ENCODE results near the gene ELK4.

ELK4 gene, protein sequence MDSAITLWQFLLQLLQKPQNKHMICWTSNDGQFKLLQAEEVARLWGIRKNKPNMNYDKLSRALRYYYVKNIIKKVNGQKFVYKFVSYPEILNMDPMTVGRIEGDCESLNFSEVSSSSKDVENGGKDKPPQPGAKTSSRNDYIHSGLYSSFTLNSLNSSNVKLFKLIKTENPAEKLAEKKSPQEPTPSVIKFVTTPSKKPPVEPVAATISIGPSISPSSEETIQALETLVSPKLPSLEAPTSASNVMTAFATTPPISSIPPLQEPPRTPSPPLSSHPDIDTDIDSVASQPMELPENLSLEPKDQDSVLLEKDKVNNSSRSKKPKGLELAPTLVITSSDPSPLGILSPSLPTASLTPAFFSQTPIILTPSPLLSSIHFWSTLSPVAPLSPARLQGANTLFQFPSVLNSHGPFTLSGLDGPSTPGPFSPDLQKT

DNA sequence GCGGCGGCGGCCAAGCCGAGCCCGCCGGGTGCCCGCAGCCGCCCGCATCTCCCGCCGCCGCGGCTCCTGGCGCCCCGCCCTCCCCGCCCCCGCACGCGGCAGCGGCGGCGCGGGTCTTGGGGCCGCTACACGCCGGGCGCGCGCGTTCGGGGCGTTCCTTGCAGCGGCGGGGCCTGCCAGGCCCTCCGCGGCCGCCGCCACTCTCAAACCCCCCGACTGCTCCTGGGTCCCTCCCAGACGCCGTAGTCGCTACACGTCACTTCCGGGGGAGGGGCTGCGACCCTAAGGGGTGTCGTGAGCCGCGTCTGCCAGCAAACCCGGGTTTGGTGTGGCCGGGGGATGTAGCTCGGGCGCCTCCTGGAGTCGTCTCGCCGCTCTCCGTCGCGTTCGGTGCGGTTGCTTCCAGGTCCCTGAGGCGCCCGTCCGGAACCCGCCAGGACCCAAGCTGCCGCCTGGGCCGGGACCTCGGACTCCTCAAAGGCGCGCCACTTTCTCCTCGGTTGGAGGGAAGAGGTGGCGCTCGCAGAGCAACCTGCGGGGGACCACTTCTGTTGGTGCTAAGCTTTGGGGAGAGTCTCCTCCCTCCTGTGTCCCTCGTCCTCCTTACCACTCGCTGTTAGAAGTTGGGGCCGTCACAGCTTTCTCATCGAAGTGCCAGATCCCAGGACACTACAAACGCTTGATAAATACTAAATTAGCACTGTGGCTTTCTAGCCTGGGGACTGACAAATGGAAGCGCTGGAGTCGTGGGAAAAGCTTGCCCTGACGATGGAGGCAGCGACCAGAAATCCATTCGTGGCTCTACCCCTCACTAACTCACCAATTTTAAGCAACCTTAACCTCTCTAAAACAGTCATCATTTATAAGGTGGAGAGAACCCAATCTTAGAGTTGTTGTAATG is at the start of gene ELK4:
ELK4 (minus strand) TSS at position 244 of the 901 bp plus-strand sequence. CDS start 8,129 bp downstream, outside the sequence.
- DNase-seq: peak; percentile 99

DNA sequence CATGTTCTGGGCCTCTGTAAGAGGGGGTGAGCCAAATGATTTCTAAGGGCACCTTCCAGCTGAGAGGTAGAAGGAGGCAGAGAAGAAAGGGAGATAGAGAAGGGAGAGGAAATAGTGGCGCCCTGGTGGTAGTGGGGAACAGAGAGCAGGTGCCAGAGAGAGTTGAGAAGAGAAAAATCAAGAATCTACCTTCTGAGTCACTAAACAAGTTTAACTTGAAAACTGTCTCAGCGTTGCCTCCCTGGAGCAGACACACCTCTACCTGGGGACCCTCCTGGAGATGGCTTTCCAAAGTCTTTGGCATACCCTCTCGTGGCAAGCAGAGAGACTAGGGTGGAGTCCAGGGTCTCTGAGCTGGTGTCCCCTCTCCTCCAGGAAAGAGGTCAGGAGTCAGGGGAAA is 49.6 kb upstream of the ELK4 start:
- no peak for DNase-seq

DNA sequence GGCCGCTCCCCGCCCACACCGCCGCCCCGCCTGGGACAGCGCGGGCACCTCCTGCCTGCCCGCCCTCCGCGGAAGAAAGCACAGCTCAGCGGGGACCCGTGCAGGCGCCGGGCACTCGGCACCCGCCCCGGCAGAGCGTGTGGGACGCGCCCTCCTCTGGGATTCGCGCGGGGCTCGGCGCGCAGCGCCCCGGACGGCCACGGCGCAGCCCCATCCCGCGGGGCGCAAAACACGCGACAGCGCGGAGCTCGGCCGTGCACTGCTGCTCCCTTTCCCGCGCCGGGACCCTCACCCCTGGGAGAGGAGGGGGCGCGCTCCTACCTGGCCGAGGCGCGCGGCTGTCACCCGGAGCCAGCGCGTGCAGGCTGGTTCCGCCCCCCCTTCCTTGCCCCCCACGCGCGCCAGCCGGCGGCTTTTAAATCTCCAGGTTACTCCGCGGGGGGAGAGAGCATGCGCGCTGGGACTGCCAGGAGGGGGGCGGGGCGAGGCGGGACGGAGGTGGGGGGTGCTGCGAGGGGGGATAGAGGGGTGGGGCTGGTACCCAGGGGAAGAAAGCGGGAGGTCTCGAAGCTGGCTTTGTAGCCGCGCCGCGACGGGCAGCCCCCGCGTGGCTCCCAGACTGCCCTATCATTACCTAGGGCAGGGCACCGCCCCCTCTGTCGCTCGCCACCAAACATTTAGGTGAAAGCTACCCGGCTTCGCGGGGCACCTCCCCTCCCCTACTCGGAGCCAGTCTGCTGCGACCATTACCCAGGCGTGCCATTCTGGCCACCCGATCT is 48.5 kb upstream of the ELK4 start, which contains the start of gene SLC45A3:
SLC45A3 (minus strand) TSS at position 437 of the 779 bp plus-strand sequence. CDS start 15,853 bp downstream, outside the sequence.
- no peak for DNase-seq

DNA sequence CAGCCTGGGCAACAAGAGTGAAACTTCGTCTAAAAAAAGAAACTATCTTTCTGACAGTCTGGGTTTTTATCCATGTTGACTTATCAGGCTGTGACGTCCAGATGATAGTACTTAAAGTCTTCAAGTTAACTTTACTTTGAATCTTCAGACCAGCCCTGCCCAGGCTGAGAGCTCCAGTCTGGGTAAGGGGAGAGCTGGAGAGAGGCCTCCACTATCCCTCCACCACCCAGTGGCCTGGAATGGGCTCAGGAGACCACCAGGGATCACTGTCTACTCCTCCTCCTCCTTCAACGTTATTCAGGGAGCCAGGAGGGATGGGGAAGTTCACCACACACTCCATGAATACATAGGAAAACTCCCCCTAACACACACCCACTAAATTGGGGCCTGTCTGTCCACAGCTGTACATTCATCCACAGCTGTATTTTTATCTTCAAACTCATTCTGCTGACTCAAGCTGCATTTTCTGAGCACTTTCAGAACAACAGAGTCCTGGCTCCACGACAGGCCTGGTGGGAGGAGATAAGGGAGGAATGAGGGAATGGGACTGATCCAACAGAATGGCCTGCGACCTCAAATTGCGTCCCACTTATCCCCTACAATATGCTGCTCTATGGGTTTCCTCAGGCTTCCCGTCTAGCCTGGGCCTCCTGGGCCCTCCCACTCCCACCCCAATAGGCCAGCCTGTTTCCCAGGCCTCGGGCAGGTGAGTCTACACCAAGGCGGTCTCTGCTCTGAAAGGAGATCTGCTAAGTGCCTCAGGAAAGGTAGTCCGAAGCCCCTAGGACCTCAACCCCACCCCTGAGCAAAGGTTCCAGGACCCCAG is 46.7 kb upstream of the ELK4 start:
- DNase-seq: no peak

DNA sequence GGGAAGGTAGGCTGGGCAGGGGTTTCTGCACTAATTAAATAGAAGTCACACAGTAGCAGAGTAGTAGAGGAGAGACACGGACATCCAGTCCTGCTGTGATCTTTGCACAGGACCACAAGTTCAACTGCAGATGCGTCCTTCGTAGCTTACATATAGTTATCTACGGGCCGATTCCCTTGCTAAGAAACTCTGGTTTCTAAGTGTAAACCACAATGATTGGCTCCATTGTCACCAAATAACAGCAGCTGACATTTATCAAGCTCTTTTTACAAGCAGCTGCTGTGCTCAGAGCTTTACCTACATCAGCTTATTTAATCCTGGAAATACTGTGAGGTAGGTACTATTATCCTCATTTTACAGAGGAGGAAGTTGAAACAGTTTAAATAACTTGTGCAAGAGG is 45.4 kb upstream of the ELK4 start:
- no peak for DNase-seq

DNA sequence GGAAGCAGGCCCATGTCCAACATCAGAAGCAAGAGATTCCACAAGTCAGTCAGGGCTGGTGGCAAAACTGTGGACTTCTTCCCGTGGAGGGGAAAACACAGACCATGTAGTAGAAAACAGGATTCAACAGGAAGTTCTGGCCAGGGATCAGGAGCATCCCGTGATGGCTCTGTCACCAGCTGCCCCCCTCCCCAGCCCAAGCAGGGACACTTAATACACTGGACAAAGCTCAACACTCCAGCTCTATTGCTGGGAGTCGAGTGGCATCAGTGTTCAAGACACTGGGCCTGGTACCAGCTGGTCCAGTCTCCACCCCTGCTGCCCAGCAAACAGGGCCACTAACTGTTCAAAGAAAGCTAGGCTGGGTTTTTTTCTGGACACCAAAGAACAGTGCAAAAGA is 44.8 kb upstream of the ELK4 start:
- no peak for DNase-seq

DNA sequence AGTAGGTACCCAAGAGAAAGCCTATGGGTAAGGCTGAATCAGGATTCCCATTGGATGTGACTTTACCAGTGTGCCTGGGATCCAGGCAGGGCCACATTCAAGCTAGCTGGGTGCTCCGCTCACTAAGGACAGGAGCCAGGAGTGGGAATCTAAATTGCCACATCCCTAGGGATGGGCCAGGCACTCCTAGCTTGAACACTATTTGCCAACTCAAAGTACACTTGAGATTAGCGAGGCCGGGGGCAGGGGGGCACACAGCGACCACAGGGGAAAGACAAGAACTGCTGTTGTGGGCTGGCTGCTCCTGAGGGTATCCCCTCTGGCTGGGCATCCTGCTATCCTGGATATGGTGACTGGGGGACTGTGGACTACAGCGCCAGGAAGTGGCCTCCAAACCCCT is 44.2 kb upstream of the ELK4 start:
- DNase-seq: no peak

DNA sequence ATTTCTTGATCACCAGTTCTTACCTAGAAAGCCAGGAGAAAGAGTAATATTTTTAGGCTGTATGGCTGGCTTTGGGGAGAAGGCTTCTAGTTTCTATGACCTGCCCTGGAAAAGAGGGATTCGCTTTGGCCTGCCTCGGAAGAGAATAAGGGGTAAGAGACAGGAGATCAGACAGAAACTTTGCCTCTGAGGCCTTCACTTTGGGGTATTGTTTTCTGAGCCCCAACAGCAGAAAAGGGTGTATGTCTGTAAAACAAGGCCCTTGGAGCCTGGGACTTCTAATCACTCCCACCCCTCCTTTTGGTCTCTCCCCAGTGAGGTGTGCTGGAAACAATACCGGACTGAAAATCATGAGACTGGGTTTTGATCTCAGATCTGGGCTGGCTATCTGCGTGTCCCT is 43.4 kb upstream of the ELK4 start:
- DNase-seq: no peak

DNA sequence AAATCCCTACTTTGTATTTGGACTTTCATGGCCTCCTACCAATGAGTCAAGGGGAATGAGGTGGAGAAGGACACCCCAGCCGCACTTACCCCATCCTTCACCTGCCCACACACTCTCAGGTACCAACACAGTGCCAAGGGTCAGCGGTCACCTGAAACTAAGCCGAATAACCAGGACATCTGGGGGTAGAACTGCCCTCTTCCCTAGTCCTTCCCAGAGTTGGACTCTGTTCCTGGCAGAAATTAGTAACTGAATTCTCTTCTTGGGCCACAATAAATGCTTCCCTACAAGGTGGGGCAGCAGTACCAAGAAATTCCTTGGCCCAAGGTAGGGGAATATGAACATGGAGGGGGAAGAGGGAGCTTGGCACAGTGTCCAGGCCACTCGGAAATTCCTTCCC is 41.2 kb upstream of the ELK4 start:
- DNase-seq: no peak

DNA sequence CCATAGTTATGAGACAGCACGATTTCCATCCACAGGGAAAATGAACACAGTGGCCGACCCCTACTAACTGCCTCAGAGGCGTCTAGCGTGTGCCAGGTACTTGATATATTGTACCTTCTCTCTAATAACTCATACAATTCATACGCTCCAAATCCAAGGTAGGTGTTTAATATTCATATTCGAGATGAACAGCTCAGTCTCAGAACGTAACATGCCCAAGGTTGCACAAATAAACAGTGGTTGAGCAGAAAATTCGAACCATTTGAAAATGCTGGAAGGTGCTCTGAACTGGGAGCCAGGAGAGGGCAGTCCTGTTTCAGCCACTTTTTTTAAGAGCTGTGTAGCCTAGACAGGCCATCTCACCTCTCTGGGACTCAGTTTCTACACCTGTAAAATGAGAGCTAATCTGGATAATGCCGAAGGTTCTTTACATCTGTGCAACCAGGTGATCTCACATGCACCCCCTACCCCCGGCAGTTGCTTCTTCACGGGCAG is 40.6 kb upstream of the ELK4 start:
- no peak for DNase-seq

DNA sequence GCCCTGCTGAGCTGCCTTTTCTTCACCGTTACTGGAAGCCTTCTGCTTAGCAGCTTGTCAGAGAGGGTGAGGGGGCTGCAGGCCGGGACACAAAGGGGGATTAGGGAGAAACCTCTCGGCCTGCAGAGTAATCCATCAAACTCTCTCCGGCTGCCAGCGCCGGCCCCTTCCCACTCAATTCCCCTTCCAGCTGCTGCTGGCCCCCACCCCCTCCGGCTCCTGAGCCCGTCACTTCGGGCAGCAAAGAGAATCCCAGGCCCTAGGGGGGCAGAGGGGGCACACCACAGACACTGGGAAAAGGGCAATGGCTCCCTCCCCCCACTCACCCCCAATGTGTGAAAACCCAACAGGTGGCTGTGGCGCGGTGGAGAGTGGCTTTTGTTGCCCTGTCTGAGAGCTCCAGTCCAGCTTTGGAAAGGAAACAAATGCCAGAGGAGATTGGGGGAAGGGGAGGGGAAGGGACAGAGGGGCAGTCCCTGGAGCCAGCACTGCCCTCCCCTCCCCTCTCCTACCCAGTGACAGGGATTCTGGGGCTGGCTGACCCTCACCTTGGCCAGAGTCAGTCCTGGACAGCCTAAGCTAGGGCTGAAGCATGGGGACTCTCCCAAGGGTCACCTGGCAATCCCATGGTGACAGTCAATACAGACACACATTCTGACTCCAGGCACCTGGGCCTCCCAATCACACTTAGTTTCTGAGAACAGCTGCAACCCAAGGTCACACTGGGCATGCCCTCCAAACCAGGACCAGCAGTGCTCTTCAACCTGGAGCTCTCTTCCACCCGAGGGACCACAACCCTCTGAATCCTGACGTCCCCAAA is 39.0 kb upstream of the ELK4 start:
- no peak for DNase-seq

DNA sequence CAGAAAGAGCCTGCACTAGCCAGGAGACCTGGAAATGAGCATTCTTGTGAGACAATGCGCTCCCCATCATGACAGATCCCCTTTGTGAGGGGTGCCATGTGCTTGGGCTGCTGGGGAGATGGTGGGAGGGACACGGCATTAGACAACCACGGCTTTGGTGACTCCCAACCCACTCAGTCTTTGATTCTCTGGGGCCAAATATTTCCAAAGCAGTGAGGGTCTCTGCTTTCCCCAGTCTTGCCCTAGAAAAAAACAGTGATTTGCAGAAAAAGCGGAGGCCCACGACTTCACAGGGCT is 38.3 kb upstream of the ELK4 start:
- DNase-seq: no peak

DNA sequence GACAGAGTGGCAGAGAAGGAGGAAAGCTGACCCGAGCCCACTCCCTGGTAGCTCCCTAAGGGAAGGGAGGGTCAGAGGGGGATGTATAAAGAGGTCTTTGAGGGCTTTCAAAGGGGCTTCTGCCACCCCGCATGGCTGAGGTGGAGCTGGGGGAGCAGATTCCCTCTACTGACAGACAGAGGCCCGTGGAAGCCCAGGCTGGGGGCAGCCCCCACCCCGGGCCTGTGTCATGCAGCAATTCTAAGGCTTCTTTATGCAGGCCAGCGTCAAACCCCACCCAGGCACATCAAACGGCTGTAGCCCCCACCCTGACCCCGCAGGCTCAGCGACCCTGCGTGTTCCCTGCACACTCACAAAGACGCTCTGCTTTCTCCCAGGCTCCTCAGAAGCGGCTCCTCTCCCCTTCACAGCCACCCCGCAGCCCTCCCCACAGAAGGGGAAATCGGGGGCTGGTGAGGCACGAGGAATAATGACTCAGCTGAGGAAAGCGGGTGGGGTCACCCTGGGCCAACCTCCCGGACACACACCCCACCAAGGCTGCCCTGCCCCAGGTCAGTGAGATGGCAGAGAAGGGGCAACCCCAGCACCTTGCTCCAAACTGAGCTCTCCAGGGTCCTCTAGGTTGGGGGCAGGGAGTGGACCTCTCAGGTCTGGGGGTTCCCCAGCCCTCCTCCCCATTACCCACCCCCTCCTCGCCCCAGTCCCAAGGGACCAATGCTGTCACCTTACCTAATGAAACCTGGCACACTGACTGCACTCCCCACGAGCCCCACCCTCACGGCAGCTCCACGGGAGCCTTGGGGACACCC is 37.7 kb upstream of the ELK4 start:
- DNase-seq: no peak

DNA sequence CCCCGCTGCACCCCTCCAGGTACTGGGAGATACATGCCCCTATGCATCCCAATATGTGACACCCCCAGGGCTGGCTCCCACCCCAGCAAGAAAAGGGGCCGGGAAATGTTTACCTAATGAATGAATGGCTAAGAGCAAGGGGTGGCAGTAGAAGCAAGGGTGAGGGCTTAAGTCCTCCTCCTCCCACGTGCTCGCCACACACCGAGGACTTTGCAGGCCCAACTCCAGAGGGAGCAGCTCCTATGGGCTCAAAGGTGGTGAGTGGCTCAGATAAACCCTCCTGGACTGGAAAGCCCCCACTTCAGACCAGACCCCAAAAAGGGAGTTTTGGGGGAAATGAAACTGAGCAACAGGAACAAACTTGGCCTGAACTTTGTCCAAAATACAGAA is 37.1 kb upstream of the ELK4 start:
- DNase-seq: no peak

DNA sequence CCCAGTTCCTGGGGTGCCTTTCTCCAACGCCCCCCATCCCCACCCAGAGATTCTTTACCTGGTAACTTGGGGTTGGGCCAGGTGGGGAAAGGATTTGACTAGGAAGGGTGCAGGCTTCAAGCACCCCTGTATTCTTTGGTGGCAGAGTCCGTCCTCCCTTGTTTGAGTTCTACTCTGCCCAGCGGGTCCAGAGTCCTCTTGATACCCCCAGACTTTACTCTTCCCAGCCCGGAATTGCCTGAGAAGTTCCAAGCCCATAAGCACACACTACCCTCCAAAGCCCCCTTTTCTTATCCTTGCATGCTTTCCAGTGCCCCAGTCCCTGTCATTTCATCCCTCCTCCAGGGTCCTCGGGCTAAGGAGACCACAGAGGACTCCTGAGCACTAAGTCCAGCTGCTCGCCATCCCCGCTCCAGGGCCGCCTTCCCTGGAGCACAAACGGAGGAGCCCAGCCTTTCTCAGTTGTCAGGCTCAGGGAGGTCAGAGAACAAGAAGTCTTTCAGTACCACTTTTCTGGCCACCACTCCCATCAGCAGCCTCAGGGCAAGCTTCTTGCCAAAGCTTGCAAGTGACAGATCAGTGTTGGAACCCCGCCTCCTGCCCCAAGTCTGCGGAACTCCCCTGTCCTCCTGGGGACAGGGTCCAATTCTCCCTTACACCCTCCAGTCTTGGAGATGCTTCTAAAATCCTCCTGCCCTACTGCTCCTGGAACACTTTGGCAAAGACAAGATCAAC is 36.3 kb upstream of the ELK4 start:
- no peak for DNase-seq

DNA sequence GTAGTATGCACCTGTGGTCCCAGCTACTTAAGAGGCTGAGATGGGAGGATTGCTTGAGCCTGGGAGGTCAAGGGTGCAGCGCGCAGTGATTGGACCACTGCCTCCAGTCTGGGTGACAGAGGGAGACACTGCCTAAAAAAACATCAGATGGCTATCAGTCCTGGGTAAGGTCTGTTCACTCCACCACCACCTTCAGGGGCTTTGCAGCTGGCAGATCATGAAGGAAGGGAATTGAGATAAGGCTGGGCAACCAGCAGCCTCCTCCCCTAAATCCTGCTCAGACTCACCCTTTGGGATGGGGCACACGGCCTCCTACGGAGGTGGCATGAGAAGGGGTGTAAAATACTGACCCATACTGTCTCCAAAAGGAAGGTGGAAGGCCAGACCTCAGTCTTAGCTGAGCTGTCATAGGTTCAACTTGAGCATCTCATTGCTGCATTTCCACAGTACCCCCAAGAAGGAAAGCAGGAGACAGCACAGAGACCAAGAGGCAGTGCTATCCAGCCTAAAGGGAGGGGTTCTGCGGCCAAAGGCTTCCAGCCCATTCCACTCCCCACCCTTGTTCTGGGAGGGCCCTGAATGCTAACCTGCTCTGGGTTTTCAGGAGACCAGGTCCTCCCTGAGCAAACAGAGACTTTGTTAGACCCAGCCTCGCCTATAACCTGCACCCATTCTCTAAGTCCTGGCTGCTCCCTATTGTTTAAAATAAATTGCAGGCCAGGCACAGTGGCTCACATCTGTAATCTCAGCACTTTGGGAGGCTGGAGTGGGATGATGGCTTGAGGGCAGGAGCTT is 34.8 kb upstream of the ELK4 start:
- no peak for DNase-seq

DNA sequence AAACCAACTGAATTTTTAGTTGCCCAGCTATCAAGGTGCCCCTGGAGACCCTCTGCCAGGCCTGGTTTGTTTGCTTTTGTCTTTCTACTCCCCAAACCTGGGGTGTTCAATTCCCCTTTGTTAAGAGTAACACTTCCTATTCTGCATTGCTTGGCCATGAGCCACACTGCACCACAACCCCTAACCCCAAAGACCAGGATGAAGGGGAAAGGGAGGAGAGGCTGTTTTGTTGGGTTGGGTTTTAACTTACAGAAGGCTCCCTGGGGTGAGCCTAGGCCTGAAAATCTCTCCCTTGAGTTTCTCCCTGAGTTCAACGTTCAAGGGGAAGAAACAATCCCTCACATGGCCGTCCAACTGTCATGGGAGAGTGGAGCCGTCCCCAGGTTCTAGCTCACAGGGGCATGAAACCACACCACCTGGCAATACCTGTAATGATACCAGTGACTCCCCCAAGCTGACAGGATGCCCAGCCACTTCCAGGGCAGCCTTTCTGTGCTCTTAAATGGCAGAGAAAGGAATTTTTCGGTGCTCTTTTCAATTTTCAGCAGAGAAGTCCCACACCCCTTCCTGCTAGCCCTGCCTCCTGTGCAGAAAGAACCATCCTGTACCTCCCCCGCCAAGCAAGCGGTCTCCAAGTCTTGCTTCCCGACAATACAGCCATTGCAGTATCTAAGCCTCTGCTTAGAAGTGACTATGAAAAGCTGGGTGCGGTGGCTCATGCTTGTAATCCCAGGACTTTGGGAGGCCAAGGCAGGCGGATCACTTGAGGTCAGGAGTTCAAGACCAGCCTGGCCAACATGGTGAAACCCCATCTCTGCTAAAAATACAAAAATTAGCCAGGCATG is 33.6 kb upstream of the ELK4 start:
- DNase-seq: peak; percentile 82
